IMR-90 (cell line): ENCODE results near the gene PRKCA. TPM values are rescaled to one million over a fixed set of nuclear protein-coding genes. Genes with fewer than 3 reads are reported as not detected.
"Not testable (repeated sequence)": the region's sequence is repeated elsewhere in the genome, so short reads cannot be mapped to it uniquely, and the experiment has no call there.

Experiments used
- ATAC-seq: fragments of 200-7000 bp; cut with Tn5 transposase; 2 replicates; pipeline ENCODE4 v1.9.1; 2020; ENCODE audit warnings: low read depth, mild to moderate bottlenecking, moderate library complexity
- BruUV-seq: library from RNA; stranded (reverse); fragments of 400-500 nt; replicated peaks from 2 replicates; lab custom pipeline; 2021; lab: Mats Ljungman, UMichigan
- CTCF ChIA-PET: fragments of 300-600 bp; formaldehyde crosslinking; extraction: SDS; loops from one replicate; lab custom pipeline; 2021; ENCODE audit warnings: antibody characterized with exemption; lab: Yijun Ruan, JAX
- POLR2A ChIA-PET: fragments of 300-600 bp; sonication (Branson Sonifier 250); formaldehyde crosslinking; loops from one replicate; lab custom pipeline; 2022; ENCODE audit warnings: antibody characterized with exemption; ENCODE audit not compliant: unreplicated experiment; lab: Charles Lee
- DNase-seq: peaks from one replicate; pipeline ENCODE4 v3.0.0; 2013
- H2AFZ ChIP-seq: replicated peaks from 2 replicates; pipeline ENCODE3; 2013; ENCODE audit warnings: low read length, mild to moderate bottlenecking; ENCODE audit not compliant: poor library complexity
- H2AK5ac ChIP-seq: 2 replicates; pipeline ENCODE4 v1.6.1; 2013; ENCODE audit warnings: low read depth, low read length, inconsistent platforms
- H2AK9ac ChIP-seq: replicated peaks from 2 replicates; pipeline ENCODE3; 2013; ENCODE audit warnings: mild to moderate bottlenecking, low read depth, low read length, moderate library complexity; ENCODE audit not compliant: poor library complexity
- H2BK120ac ChIP-seq: 2 replicates; pipeline ENCODE4 v1.6.1; 2013; ENCODE audit warnings: low read depth, low read length, inconsistent platforms
- H2BK15ac ChIP-seq: 3 replicates; pipeline ENCODE4 v1.6.1; 2013; ENCODE audit warnings: low read depth, low read length, inconsistent platforms
- H2BK20ac ChIP-seq: 2 replicates; pipeline ENCODE4 v1.6.1; 2013; ENCODE audit warnings: low read depth, mild to moderate bottlenecking, inconsistent platforms, low read length, moderate library complexity
- H2BK5ac ChIP-seq: 2 replicates; pipeline ENCODE4 v1.6.1; 2013; ENCODE audit warnings: mild to moderate bottlenecking, low read depth, low read length, inconsistent platforms; ENCODE audit not compliant: poor library complexity, severe bottlenecking
- H3K14ac ChIP-seq: replicated peaks from 2 replicates; pipeline ENCODE4 v1.6.1; 2013; ENCODE audit warnings: low read depth, low read length, inconsistent platforms
- H3K18ac ChIP-seq: 2 replicates; pipeline ENCODE4 v1.6.1; 2013; ENCODE audit warnings: low read depth, low read length, control low read depth
- H3K23ac ChIP-seq: 2 replicates; pipeline ENCODE4 v1.6.1; 2013; ENCODE audit warnings: low read depth, low read length, inconsistent platforms
- H3K27ac ChIP-seq: 2 replicates; pipeline ENCODE4 v1.5.1; 2013; ENCODE audit warnings: mild to moderate bottlenecking, control low read depth, low read length; ENCODE audit not compliant: insufficient read depth
- H3K27me3 ChIP-seq: 2 replicates; pipeline ENCODE4 v1.6.1; 2013; ENCODE audit warnings: low read length; ENCODE audit not compliant: control insufficient read depth, insufficient read depth
- H3K36me3 ChIP-seq: 2 replicates; pipeline ENCODE4 v1.6.1; 2013; ENCODE audit warnings: low read length, mixed read lengths; ENCODE audit not compliant: control insufficient read depth, insufficient read depth
- H3K4ac ChIP-seq: 2 replicates; pipeline ENCODE4 v1.6.1; 2013; ENCODE audit warnings: low read depth, low read length, inconsistent platforms
- H3K4me1 ChIP-seq: 2 replicates; pipeline ENCODE4 v1.6.1; 2013; ENCODE audit warnings: low read length, mixed read lengths; ENCODE audit not compliant: control insufficient read depth, insufficient read depth
- H3K4me2 ChIP-seq: 2 replicates; pipeline ENCODE4 v1.6.1; 2013; ENCODE audit warnings: low read depth, mild to moderate bottlenecking, control low read depth, low read length, moderate library complexity
- H3K4me3 ChIP-seq: 2 replicates; pipeline ENCODE4 v1.5.1; 2013; ENCODE audit warnings: low read depth, mild to moderate bottlenecking, control low read depth, low read length, moderate library complexity; ENCODE audit not compliant: insufficient read depth
- H3K56ac ChIP-seq: 2 replicates; pipeline ENCODE4 v1.6.1; 2013; ENCODE audit warnings: low read length, inconsistent platforms; ENCODE audit not compliant: insufficient read depth; ENCODE audit errors: extremely low read depth
- H3K79me1 ChIP-seq, 2 experiments: 2 replicates each; pipeline ENCODE4 v1.6.1; 2013; ENCODE audit warnings: low read length in 2 of 2, inconsistent platforms in 1 of 2, low read depth in 1 of 2
- H3K9ac ChIP-seq: 2 replicates; pipeline ENCODE4 v1.6.1; 2013; ENCODE audit warnings: low read depth, low read length, control low read depth
- H3K9me1 ChIP-seq: 2 replicates; pipeline ENCODE4 v1.6.1; 2013; ENCODE audit warnings: low read length, inconsistent platforms; ENCODE audit not compliant: insufficient read depth
- H3K9me3 ChIP-seq: 2 replicates; pipeline ENCODE4 v1.6.1; 2013; ENCODE audit warnings: low read length; ENCODE audit not compliant: control insufficient read depth, insufficient read depth
- H4K20me1 ChIP-seq: 2 replicates; pipeline ENCODE4 v1.6.1; 2013; ENCODE audit warnings: low read length, inconsistent platforms; ENCODE audit not compliant: insufficient read depth
- H4K5ac ChIP-seq: 2 replicates; pipeline ENCODE4 v1.6.1; 2013; ENCODE audit warnings: mild to moderate bottlenecking, low read depth, low read length, control low read depth
- H4K8ac ChIP-seq, 2 experiments: 2 replicates each; pipeline ENCODE4 v1.6.1; 2013; ENCODE audit warnings: low read depth in 2 of 2, low read length in 2 of 2, control low read depth in 1 of 2, inconsistent platforms in 1 of 2
- H4K91ac ChIP-seq: 2 replicates; pipeline ENCODE4 v1.6.1; 2013; ENCODE audit warnings: low read depth, low read length, inconsistent platforms; ENCODE audit not compliant: insufficient read depth
- CEBPB ChIP-seq: IDR thresholded peaks from 2 replicates; pipeline ENCODE4 v1.6.1; 2012; ENCODE audit warnings: low read depth, low read length, improper control_type of control experiment
- WGBS, 2 experiments: methylation state at CpG; one replicate each; pipeline versions ENCODE4 v1.1.5 to v1.1.7; 2013; ENCODE audit warnings: missing lambda C conversion rate in 2 of 2; ENCODE audit not compliant: insufficient read length in 1 of 2; ENCODE audit errors: extremely low coverage in 2 of 2; 5-methylcytosine and 5-hydroxymethylcytosine counted together
- dilution Hi-C: fragments of 300-500 bp; cut with HindIII; formaldehyde crosslinking; loops from one replicate; pipeline ENCODE4 v1.14.3; 2018; ENCODE audit warnings: low sequenced_read_pairs; ENCODE audit not compliant: unreplicated experiment
- in situ Hi-C: fragments of 300-500 bp; cut with MboI; formaldehyde crosslinking; loops from 3 replicates; pipeline ENCODE4 v1.14.3; 2019; ENCODE audit warnings: low sequenced_read_pairs, inconsistent platforms, mixed read lengths
- intact Hi-C: fragments of 100-400 bp; cut with micrococcal nuclease; formaldehyde crosslinking; loops from 2 replicates; pipeline ENCODE4 v1.10.0; 2022
- polyA plus RNA-seq, 3 experiments: library from polyadenylated mRNA; depleted of rRNA; stranded (reverse); fragments of >200 nt; gene quantifications; 2 replicates each; pipeline ENCODE4 v1.2.3, GENCODE V29; 2012; ENCODE audit warnings: low replicate concordance in 1 of 3
- total RNA-seq: library from RNA; depleted of rRNA; stranded (reverse); fragments of >200 nt; gene quantifications from 2 replicates; pipeline ENCODE4 v1.2.3, GENCODE V29; 2012

The PRKCA gene
- total and polyA plus RNA-seq, 2 of the 4 experiments (the other 2 are of a cell fraction), result 31.0 to 46.0 TPM

- Histone ChIP-seq H2BK120ac (no peak overlapping the region), H3K27ac (no peak overlapping the region), H3K23ac (no peak overlapping the region), H4K91ac (no peak overlapping the region), H3K9ac (no peak overlapping the region), H2BK5ac (no peak overlapping the region), H3K4me2 (no peak overlapping the region), H3K36me3 (peaks cover 1% of the 10 kb centered on the region), H3K79me1 (peaks cover 43 to 85% of the 10 kb centered on the region in 2 experiments), H2AFZ (no peak overlapping the region), H3K56ac (no peak overlapping the region), H3K9me1 (no peaks in the 10 kb centered on the region), H3K9me3 (peaks cover 7% of the 10 kb centered on the region; the same call in 1 of the 2 replicates), H2BK15ac (no peak overlapping the region), H4K20me1 (peaks cover 11% of the 10 kb centered on the region; the same call in 1 of the 2 replicates), H3K4me3 (no peak overlapping the region), H3K4ac (no peak overlapping the region), H4K5ac (no peak overlapping the region), H2AK9ac (no peak overlapping the region), H3K4me1 (no peaks in the 10 kb centered on the region), H4K8ac (no peak overlapping the region), H3K27me3 (no peaks in the 10 kb centered on the region), H2AK5ac (no peak overlapping the region), H3K18ac (no peak overlapping the region), H3K14ac (no peak overlapping the region), H2BK20ac (no peak overlapping the region)
- dilution Hi-C loops, result no loop called here
- CTCF ChIA-PET, result no interaction called here
- POLR2A ChIA-PET, result no interaction called here
- DNase-seq (no peak), ATAC-seq (no peak)
- in situ Hi-C loops, result no loop called here
- TF ChIP-seq CEBPB, result no peak
- no TSS peak for BruUV-seq
- intact Hi-C loops, result no loop called here
Observed at GRCh38 chr17:66322764-66323163, 20.4 kb downstream of the PRKCA start.

- ATAC-seq, in situ Hi-C loops, H3K27ac ChIP-seq, H2BK15ac ChIP-seq, H2BK20ac ChIP-seq, H4K5ac ChIP-seq, H2BK5ac ChIP-seq, H3K56ac ChIP-seq, H3K23ac ChIP-seq, POLR2A ChIA-PET, H3K4me3 ChIP-seq, H3K18ac ChIP-seq, H3K14ac ChIP-seq, H3K9me3 ChIP-seq, H3K9ac ChIP-seq, H3K9me1 ChIP-seq, H2BK120ac ChIP-seq, H3K27me3 ChIP-seq, H2AFZ ChIP-seq, H2AK5ac ChIP-seq, dilution Hi-C loops, H2AK9ac ChIP-seq, H3K4ac ChIP-seq, DNase-seq, H4K8ac ChIP-seq, H4K91ac ChIP-seq, H3K4me1 ChIP-seq, H3K4me2 ChIP-seq, CTCF ChIA-PET, BruUV-seq: not testable (repeated sequence)
- Histone ChIP-seq H3K36me3 (peaks cover 12% of the 10 kb centered on the region), H3K79me1 (peaks cover 54 to 90% of the 10 kb centered on the region in 2 experiments), H4K20me1 (peaks cover 24% of the 10 kb centered on the region; the same call in 1 of the 2 replicates)
- intact Hi-C loops, result loop anchor here (1.0 kb wide), 1 partner anchor 16 kb away; no protein-coding TSS in a partner anchor
- whole genome bisulfite sequencing, 2 experiments, result no CpG with 5 or more reads among the region's 3 CpGs
Observed at GRCh38 chr17:66324381-66325004, 22.1 kb downstream of the PRKCA start.
